ENCODE data around the gene OR13A1.
"Not testable (repeated sequence)": the region's sequence is repeated elsewhere in the genome, so short reads cannot be mapped to it uniquely, and the experiment has no call there.

Gene OR13A1

GRCh38 chr10:45315508-45315907, at the start of gene OR13A1:
Gene OR13A1, minus strand, starts transcription at chr10:45315608. Its CDS starts 11,186 bp downstream, at chr10:45304422.
- no peak for DNase-seq (ENCODE audit: low spot score)

- DNase-seq (ENCODE audit: low spot score), result not testable (repeated sequence)
These were observed 46.8 kb upstream of the OR13A1 start for GRCh38 chr10:45361983-45362799.

GRCh38 chr10:45358961-45359360, 43.6 kb upstream of the OR13A1 start:
- DNase-seq (ENCODE audit: low spot score), result not testable (repeated sequence)

GRCh38 chr10:45355494-45355893, 40.1 kb upstream of the OR13A1 start:
- DNase-seq (ENCODE audit: low spot score), result no peak

- no peak for DNase-seq (ENCODE audit: low spot score)
These were observed 38.9 kb upstream of the OR13A1 start for GRCh38 chr10:45354261-45354660.

GRCh38 chr10:45353186-45353585, 37.8 kb upstream of the OR13A1 start:
- DNase-seq (ENCODE audit: low spot score), result peak; percentile 88

- not testable (repeated sequence) for DNase-seq (ENCODE audit: low spot score)
These were observed 32.9 kb upstream of the OR13A1 start for GRCh38 chr10:45348196-45348765.

GRCh38 chr10:45347464-45347863, 32.1 kb upstream of the OR13A1 start:
- DNase-seq (ENCODE audit: low spot score), result not testable (repeated sequence)

- not testable (repeated sequence) for DNase-seq (ENCODE audit: low spot score)
These were observed 31.4 kb upstream of the OR13A1 start for GRCh38 chr10:45346652-45347335.

GRCh38 chr10:45340420-45340819, 25.0 kb upstream of the OR13A1 start:
- not testable (repeated sequence) for DNase-seq (ENCODE audit: low spot score)

- no peak for DNase-seq (ENCODE audit: low spot score)
These were observed 24.5 kb upstream of the OR13A1 start for GRCh38 chr10:45339894-45340293.

- DNase-seq (ENCODE audit: low spot score), result not testable (repeated sequence)
These were observed 16.4 kb upstream of the OR13A1 start for GRCh38 chr10:45331824-45332223.

GRCh38 chr10:45326864-45327263, 11.5 kb upstream of the OR13A1 start:
- DNase-seq (ENCODE audit: low spot score), result not testable (repeated sequence)

- DNase-seq (ENCODE audit: low spot score), result no peak
These were observed 9.7 kb upstream of the OR13A1 start for GRCh38 chr10:45325116-45325515.

GRCh38 chr10:45319702-45320101, 4.3 kb upstream of the OR13A1 start:
- no peak for DNase-seq (ENCODE audit: low spot score)

GRCh38 chr10:45313264-45313873, 2.0 kb downstream of the OR13A1 start:
- no peak for DNase-seq (ENCODE audit: low spot score)

GRCh38 chr10:45308707-45309106, 6.7 kb downstream of the OR13A1 start:
- DNase-seq (ENCODE audit: low spot score), result peak; percentile 77

GRCh38 chr10:45302573-45302972, 12.8 kb downstream of the OR13A1 start:
- peak; percentile 13 for DNase-seq (ENCODE audit: low spot score)

- DNase-seq (ENCODE audit: low spot score), result not testable (repeated sequence)
These were observed 17.0 kb downstream of the OR13A1 start for GRCh38 chr10:45298341-45298955.

GRCh38 chr10:45294681-45295080, 20.7 kb downstream of the OR13A1 start:
- DNase-seq (ENCODE audit: low spot score), result no peak

- no peak for DNase-seq (ENCODE audit: low spot score)
These were observed 28.4 kb downstream of the OR13A1 start for GRCh38 chr10:45286980-45287379.

GRCh38 chr10:45282061-45282460, 33.3 kb downstream of the OR13A1 start:
- no peak for DNase-seq (ENCODE audit: low spot score)

All from hematopoietic multipotent progenitor cell treated with erythropoietin and hydrocortisone succinate and interleukin-3 and kit ligand, for 15 days (in vitro differentiated cells).